ENCODE results near the gene CCDC12. TPM values are rescaled to one million over a fixed set of nuclear protein-coding genes. Genes with fewer than 3 reads are reported as not detected.

CCDC12 gene
- total RNA-seq, 1 experiment from 2014 or later: 47.3 TPM

- Mint-ChIP-seq H3K27me3 (ENCODE audit: unreplicated experiment) (no peaks in the 10 kb centered on the region), H3K9me3 (ENCODE audit: low read depth, unreplicated experiment) (no peaks in the 10 kb centered on the region), H3K36me3 (ENCODE audit: insufficient read depth, unreplicated experiment) (no peaks in the 10 kb centered on the region), H3K4me3 (ENCODE audit: low read depth, unreplicated experiment) (no peak overlapping the region), H3K4me1 (ENCODE audit: low read depth, unreplicated experiment) (peaks cover 7% of the 10 kb centered on the region), H3K27ac (ENCODE audit: unreplicated experiment) (no peak overlapping the region)
- CTCF ChIA-PET: no interaction called here
- DNase-seq: no peak
- no TSS peak for BruUV-seq (replicated peaks)
- TF ChIP-seq CTCF (IDR thresholded peaks at IDR 0.05; ENCODE audit: unreplicated experiment): no peak
- intact Hi-C loops (cut with micrococcal nuclease; ENCODE audit: unreplicated experiment): loop anchor here (5.0 kb wide), 1 partner anchor 40 kb away; no protein-coding TSS in a partner anchor
These were observed 69.3 kb downstream of the CCDC12 start for GRCh38 chr3:46907271-46907670.

GRCh38 chr3:46906471-46907058 lies 70.0 kb downstream of the CCDC12 start:
- no peaks in the 10 kb centered on the region for H3K27me3 Mint-ChIP-seq (ENCODE audit: unreplicated experiment)
- no TSS peak for BruUV-seq (replicated peaks)
- no peak for TF ChIP-seq CTCF (IDR thresholded peaks at IDR 0.05; ENCODE audit: unreplicated experiment)
- H3K9me3 Mint-ChIP-seq (ENCODE audit: low read depth, unreplicated experiment): no peaks in the 10 kb centered on the region
- peaks cover 7% of the 10 kb centered on the region for H3K4me1 Mint-ChIP-seq (ENCODE audit: low read depth, unreplicated experiment)
- no peaks in the 10 kb centered on the region for H3K36me3 Mint-ChIP-seq (ENCODE audit: insufficient read depth, unreplicated experiment)
- no peak overlapping the region for H3K4me3 Mint-ChIP-seq (ENCODE audit: low read depth, unreplicated experiment)
- no peak overlapping the region for H3K27ac Mint-ChIP-seq (ENCODE audit: unreplicated experiment)
- no peak for DNase-seq
- intact Hi-C loops (cut with micrococcal nuclease; ENCODE audit: unreplicated experiment): loop anchor here (5.0 kb wide), 1 partner anchor 39 kb away; no protein-coding TSS in a partner anchor
- CTCF ChIA-PET: no interaction called here

GRCh38 chr3:46905661-46906451 lies 70.7 kb downstream of the CCDC12 start:
- BruUV-seq (replicated peaks): no TSS peak
- Mint-ChIP-seq H3K9me3 (ENCODE audit: low read depth, unreplicated experiment) (no peaks in the 10 kb centered on the region), H3K27ac (ENCODE audit: unreplicated experiment) (no peak overlapping the region), H3K4me3 (ENCODE audit: low read depth, unreplicated experiment) (no peak overlapping the region), H3K36me3 (ENCODE audit: insufficient read depth, unreplicated experiment) (no peaks in the 10 kb centered on the region), H3K27me3 (ENCODE audit: unreplicated experiment) (no peaks in the 10 kb centered on the region), H3K4me1 (ENCODE audit: low read depth, unreplicated experiment) (peaks cover 7% of the 10 kb centered on the region)
- TF ChIP-seq CTCF (IDR thresholded peaks at IDR 0.05; ENCODE audit: unreplicated experiment): no peak
- intact Hi-C loops (cut with micrococcal nuclease; ENCODE audit: unreplicated experiment): loop anchor here (5.0 kb wide), 1 partner anchor 39 kb away; no protein-coding TSS in a partner anchor
- CTCF ChIA-PET: no interaction called here
- DNase-seq: no peak

- Mint-ChIP-seq H3K27ac (ENCODE audit: unreplicated experiment) (no peak overlapping the region), H3K9me3 (ENCODE audit: low read depth, unreplicated experiment) (no peaks in the 10 kb centered on the region), H3K36me3 (ENCODE audit: insufficient read depth, unreplicated experiment) (no peaks in the 10 kb centered on the region), H3K4me1 (ENCODE audit: low read depth, unreplicated experiment) (peaks cover 7% of the 10 kb centered on the region), H3K4me3 (ENCODE audit: low read depth, unreplicated experiment) (no peak overlapping the region), H3K27me3 (ENCODE audit: unreplicated experiment) (no peaks in the 10 kb centered on the region)
- no peak for DNase-seq
- intact Hi-C loops (cut with micrococcal nuclease; ENCODE audit: unreplicated experiment): loop anchor here (5.0 kb wide), 1 partner anchor 38 kb away; no protein-coding TSS in a partner anchor
- no peak for TF ChIP-seq CTCF (IDR thresholded peaks at IDR 0.05; ENCODE audit: unreplicated experiment)
- BruUV-seq (replicated peaks): no TSS peak
- CTCF ChIA-PET: no interaction called here
These were observed 71.4 kb downstream of the CCDC12 start for GRCh38 chr3:46905213-46905560.

Measured in Calu3 (cell line).